ENCODE results near the gene SEPTIN10. TPM values are rescaled to one million over a fixed set of nuclear protein-coding genes. Genes with fewer than 3 reads are reported as not detected.
A peak's percentile ranks its signal among the peaks of the same experiment; 100 is the strongest.
"Not testable (repeated sequence)": the region's sequence is repeated elsewhere in the genome, so short reads cannot be mapped to it uniquely, and the experiment has no call there.

Gene SEPTIN10
- total RNA-seq, 1 experiment from 2014 or later = 112 TPM

DNA sequence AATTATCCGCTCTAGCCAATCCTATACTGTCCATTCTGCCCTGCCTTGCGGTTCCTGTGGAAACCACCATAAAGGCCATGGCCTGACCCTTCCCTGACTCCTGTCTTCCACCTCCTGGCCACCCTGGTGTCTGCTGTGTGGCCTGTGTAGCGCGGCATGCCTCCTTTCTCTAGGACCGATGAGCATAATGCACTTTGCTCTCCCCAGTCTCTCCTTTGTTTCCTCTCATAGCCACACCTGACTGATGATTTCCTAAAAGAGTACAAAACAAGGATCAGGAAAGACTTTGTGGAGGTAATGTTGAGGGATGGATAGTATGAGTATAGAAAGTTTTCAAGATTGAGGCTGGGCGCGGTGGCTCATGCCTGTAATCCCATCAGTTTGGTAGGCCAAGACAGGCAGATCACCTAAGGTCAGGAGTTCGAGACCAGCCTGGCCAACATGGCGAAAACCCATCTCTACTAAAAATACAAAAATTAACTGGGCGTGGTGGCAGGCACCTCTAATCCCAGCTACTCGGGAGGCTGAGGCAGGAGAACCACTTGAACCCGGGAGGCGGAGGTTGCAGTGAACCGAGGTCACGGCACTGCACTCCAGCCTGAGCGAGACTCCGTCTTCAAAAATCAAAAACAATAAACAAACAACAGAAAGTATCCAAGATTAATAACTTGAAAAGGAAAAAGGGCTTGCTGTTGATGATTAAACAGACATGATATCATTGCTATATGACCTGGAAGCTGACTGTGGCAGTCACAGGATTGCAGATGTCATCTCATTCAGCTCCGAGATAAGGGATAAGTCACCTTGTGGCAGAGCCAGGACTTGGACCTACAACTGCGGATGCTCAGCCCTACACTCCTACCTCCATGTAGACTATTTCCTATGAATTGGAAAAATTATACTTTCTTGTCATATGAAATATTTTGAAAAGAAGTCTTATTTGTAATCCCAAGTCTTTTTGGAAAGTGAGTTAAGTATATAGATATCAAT lies 17.0 kb upstream of the SEPTIN10 start:
- peak overlapping the region; percentile 67 for H3K27ac ChIP-seq

GRCh38 chr2:109629867-109630266 lies 16.1 kb upstream of the SEPTIN10 start:
- Histone ChIP-seq H3K9me2 (ENCODE audit: insufficient read depth) (no peaks in the 10 kb centered on the region), H3K79me2 (ENCODE audit: low read depth) (no peaks in the 10 kb centered on the region), H3K4me2 (no peak overlapping the region), H3K27ac (no peak overlapping the region), H3K4me1 (replicated peaks; ENCODE audit: insufficient read depth) (peaks cover 25% of the 10 kb centered on the region), H3K27me3 (ENCODE audit: insufficient read depth, low read depth) (no peaks in the 10 kb centered on the region), H3K36me3 (ENCODE audit: low read depth) (no peaks in the 10 kb centered on the region), H4K20me1 (ENCODE audit: insufficient read depth) (no peaks in the 10 kb centered on the region), H3K4me3 (no peak overlapping the region), H2AFZ (no peak overlapping the region), H3K9me3 (ENCODE audit: insufficient read depth, low read depth) (no peaks in the 10 kb centered on the region), H3F3A (ENCODE audit: insufficient read depth, low read depth) (peaks cover 23% of the 10 kb centered on the region)
- ChIA-PET CTCF (no interaction called here), POLR2A (ENCODE audit: unreplicated experiment) (no interaction called here)
- BruUV-seq (replicated peaks) = no TSS peak
- TF ChIP-seq, protein P1, sequence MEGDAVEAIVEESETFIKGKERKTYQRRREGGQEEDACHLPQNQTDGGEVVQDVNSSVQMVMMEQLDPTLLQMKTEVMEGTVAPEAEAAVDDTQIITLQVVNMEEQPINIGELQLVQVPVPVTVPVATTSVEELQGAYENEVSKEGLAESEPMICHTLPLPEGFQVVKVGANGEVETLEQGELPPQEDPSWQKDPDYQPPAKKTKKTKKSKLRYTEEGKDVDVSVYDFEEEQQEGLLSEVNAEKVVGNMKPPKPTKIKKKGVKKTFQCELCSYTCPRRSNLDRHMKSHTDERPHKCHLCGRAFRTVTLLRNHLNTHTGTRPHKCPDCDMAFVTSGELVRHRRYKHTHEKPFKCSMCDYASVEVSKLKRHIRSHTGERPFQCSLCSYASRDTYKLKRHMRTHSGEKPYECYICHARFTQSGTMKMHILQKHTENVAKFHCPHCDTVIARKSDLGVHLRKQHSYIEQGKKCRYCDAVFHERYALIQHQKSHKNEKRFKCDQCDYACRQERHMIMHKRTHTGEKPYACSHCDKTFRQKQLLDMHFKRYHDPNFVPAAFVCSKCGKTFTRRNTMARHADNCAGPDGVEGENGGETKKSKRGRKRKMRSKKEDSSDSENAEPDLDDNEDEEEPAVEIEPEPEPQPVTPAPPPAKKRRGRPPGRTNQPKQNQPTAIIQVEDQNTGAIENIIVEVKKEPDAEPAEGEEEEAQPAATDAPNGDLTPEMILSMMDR (conservative IDR thresholded peaks at IDR 0.05) = no peak
- no peak for TF ChIP-seq EZH2 (IDR thresholded peaks at IDR 0.05; ENCODE audit: low read depth)
- DNase-seq = no peak
- intact Hi-C loops (cut with micrococcal nuclease; ENCODE audit: unreplicated experiment) = no loop called here

More for the DNA sequence above, 17.0 kb upstream of the SEPTIN10 start:
- no peaks in the 10 kb centered on the region for H3K9me2 ChIP-seq (ENCODE audit: insufficient read depth)
- no peak for DNase-seq
- no peak for TF ChIP-seq EZH2 (IDR thresholded peaks at IDR 0.05; ENCODE audit: low read depth)
- TF ChIP-seq, protein P1 (conservative IDR thresholded peaks at IDR 0.05) = no peak
- H3K36me3 ChIP-seq (ENCODE audit: low read depth) = no peaks in the 10 kb centered on the region
- intact Hi-C loops (cut with micrococcal nuclease; ENCODE audit: unreplicated experiment) = no loop called here
- peaks cover 27% of the 10 kb centered on the region for H3K4me1 ChIP-seq (replicated peaks; ENCODE audit: insufficient read depth)
- H3K4me2 ChIP-seq = no peak overlapping the region
- H3K9me3 ChIP-seq (ENCODE audit: insufficient read depth, low read depth) = peaks cover 2% of the 10 kb centered on the region; the same call in 1 of the 2 replicates
- H2AFZ ChIP-seq = no peak overlapping the region
- ChIA-PET POLR2A (ENCODE audit: unreplicated experiment) (no interaction called here), CTCF (interaction anchor here (0.7 kb wide), 1 partner anchor 25 kb away, joined by 4 read pairs; no protein-coding TSS in a partner anchor)
- H3K27me3 ChIP-seq (ENCODE audit: insufficient read depth, low read depth) = no peaks in the 10 kb centered on the region
- BruUV-seq (replicated peaks) = no TSS peak
- H3K4me3 ChIP-seq = no peak overlapping the region
- H4K20me1 ChIP-seq (ENCODE audit: insufficient read depth) = no peaks in the 10 kb centered on the region
- H3F3A ChIP-seq (ENCODE audit: insufficient read depth, low read depth) = peaks cover 23% of the 10 kb centered on the region
- H3K79me2 ChIP-seq (ENCODE audit: low read depth) = no peaks in the 10 kb centered on the region

DNA sequence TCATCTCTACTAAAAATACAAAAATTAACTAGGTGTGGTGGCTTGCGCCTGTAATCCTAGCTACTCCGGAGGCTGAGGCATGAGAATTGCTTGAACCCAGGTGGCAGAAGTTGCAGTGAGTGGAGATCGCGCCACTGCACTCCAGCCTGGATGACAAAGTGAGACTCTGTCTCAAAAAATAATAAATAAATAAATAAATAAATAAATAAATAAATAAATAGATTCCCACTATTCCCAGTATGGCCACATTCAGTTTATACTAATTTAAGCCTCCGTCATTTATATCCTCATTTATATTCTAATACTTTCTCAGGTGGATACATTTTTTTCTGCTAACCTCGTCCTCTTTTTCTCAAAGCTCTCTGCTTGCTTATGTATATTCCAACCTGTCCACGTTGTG lies 14.6 kb upstream of the SEPTIN10 start:
- H3K36me3 ChIP-seq (ENCODE audit: low read depth); H3K27ac ChIP-seq; H3K79me2 ChIP-seq (ENCODE audit: low read depth); CTCF ChIA-PET; H3K4me3 ChIP-seq; DNase-seq; intact Hi-C loops (cut with micrococcal nuclease; ENCODE audit: unreplicated experiment); H3K9me3 ChIP-seq (ENCODE audit: insufficient read depth, low read depth); POLR2A ChIA-PET (ENCODE audit: unreplicated experiment); H3K27me3 ChIP-seq (ENCODE audit: insufficient read depth, low read depth); BruUV-seq (replicated peaks); H2AFZ ChIP-seq; H3K9me2 ChIP-seq (ENCODE audit: insufficient read depth); H4K20me1 ChIP-seq (ENCODE audit: insufficient read depth); H3K4me2 ChIP-seq: not testable (repeated sequence)
- peaks cover 36% of the 10 kb centered on the region for H3K4me1 ChIP-seq (replicated peaks; ENCODE audit: insufficient read depth)
- peaks cover 29% of the 10 kb centered on the region for H3F3A ChIP-seq (ENCODE audit: insufficient read depth, low read depth)
